PC-3 (cell line): Measurements from ENCODE around the gene DCTN5. TPM values are rescaled to one million over a fixed set of nuclear protein-coding genes. Genes with fewer than 3 reads are reported as not detected.

Source experiments
- ATAC-seq: fragments of 200-7000 bp; cut with Tn5 transposase; 2 replicates; pipeline ENCODE4 v1.9.1; 2020; ENCODE audit warnings: mild to moderate bottlenecking, moderate library complexity
- BruUV-seq: library from RNA; stranded (reverse); fragments of 400-500 nt; replicated peaks from 2 replicates; lab custom pipeline; 2021; lab: Mats Ljungman, UMichigan
- CTCF ChIA-PET: fragments of 300-600 bp; sonication (Branson Sonifier 250); formaldehyde crosslinking; loops from one replicate; lab custom pipeline; 2022; ENCODE audit warnings: antibody characterized with exemption; lab: Charles Lee
- POLR2A ChIA-PET: fragments of 300-600 bp; sonication (Branson Sonifier 250); formaldehyde crosslinking; loops from one replicate; lab custom pipeline; 2022; ENCODE audit warnings: antibody characterized with exemption; ENCODE audit not compliant: unreplicated experiment; lab: Charles Lee
- DNase-seq: peaks from one replicate; pipeline ENCODE4 v3.0.0-alpha.2; 2015
- H2AFZ ChIP-seq: fragments of 300-600 bp; sonication (generic); 2 replicates; pipeline ENCODE4 v1.6.0; 2016; ENCODE audit warnings: antibody characterized with exemption, low read length
- H3F3A ChIP-seq: fragments of 300-600 bp; sonication (generic); one replicate; pipeline ENCODE4 v1.6.0; 2017; ENCODE audit warnings: antibody characterized with exemption, low read length, control low read depth, mild to moderate bottlenecking; ENCODE audit not compliant: unreplicated experiment
- H3K27ac ChIP-seq: fragments of 300-600 bp; sonication (generic); 2 replicates; pipeline ENCODE4 v1.5.1; 2016; ENCODE audit warnings: mild to moderate bottlenecking, low read length
- H3K27me3 ChIP-seq: fragments of 300-600 bp; sonication (generic); 2 replicates; pipeline ENCODE4 v1.6.1; 2016; ENCODE audit warnings: low read length, mixed read lengths
- H3K36me3 ChIP-seq: fragments of 300-600 bp; sonication (generic); 2 replicates; pipeline ENCODE4 v1.6.1; 2016; ENCODE audit warnings: low read depth, mixed run types, low read length, mixed read lengths
- H3K4me1 ChIP-seq: fragments of 300-600 bp; sonication (generic); 2 replicates; pipeline ENCODE4 v1.5.1; 2016; ENCODE audit warnings: low read length; ENCODE audit not compliant: insufficient read depth
- H3K4me2 ChIP-seq: fragments of 300-600 bp; sonication (generic); 2 replicates; pipeline ENCODE4 v1.6.0; 2016; ENCODE audit warnings: low read length
- H3K4me3 ChIP-seq: fragments of 300-600 bp; sonication (generic); 2 replicates; pipeline ENCODE4 v1.5.1; 2016; ENCODE audit warnings: mild to moderate bottlenecking, low read length, mixed read lengths
- H3K79me2 ChIP-seq: fragments of 300-600 bp; sonication (generic); 2 replicates; pipeline ENCODE4 v1.6.1; 2017; ENCODE audit warnings: low read length, mixed read lengths
- H3K9ac ChIP-seq: fragments of 300-600 bp; sonication (generic); 2 replicates; pipeline ENCODE4 v1.6.0; 2016; ENCODE audit warnings: mild to moderate bottlenecking, low read length
- H3K9me2 ChIP-seq: fragments of 300-600 bp; sonication (generic); replicated peaks from 2 replicates; pipeline ENCODE4 v1.6.1; 2016; ENCODE audit warnings: mixed run types, low read length, mixed read lengths
- H3K9me3 ChIP-seq: fragments of 300-600 bp; sonication (generic); 2 replicates; pipeline ENCODE4 v1.6.1; 2016; ENCODE audit warnings: low read length, mixed read lengths
- H4K20me1 ChIP-seq: fragments of 300-600 bp; sonication (generic); 2 replicates; pipeline ENCODE4 v1.6.1; 2016; ENCODE audit warnings: low read length, mixed read lengths
- CTCF ChIP-seq: fragments of 300-600 bp; sonication (generic); conservative IDR thresholded peaks from 2 replicates; pipeline ENCODE4 v1.5.1; 2017; ENCODE audit warnings: antibody characterized with exemption, low read depth, mild to moderate bottlenecking, low read length
- EZH2 ChIP-seq: fragments of 300-600 bp; sonication (generic); IDR thresholded peaks from one replicate; pipeline ENCODE4 v1.6.1; 2017; ENCODE audit warnings: antibody characterized with exemption, mild to moderate bottlenecking, low read length; ENCODE audit not compliant: unreplicated experiment
- EZH2phosphoT487 ChIP-seq: fragments of 300-600 bp; sonication (generic); IDR thresholded peaks from 2 replicates; pipeline ENCODE4 v1.6.1; 2018; ENCODE audit warnings: mild to moderate bottlenecking, antibody characterized with exemption, low read length, borderline replicate concordance
- intact Hi-C: fragments of 100-400 bp; cut with micrococcal nuclease; formaldehyde crosslinking; loops from 2 replicates; pipeline ENCODE4 v1.9.0; 2023
- total RNA-seq: library from RNA; depleted of rRNA; stranded (reverse); fragments of >200 nt; gene quantifications from 2 replicates; pipeline ENCODE4 v1.2.3, GENCODE V29; 2014

DCTN5 gene
- total RNA-seq, 1 experiment from 2014 or later = 29.1 TPM

- Histone ChIP-seq H3K79me2 (no peaks in the 10 kb centered on the region), H3K4me1 (no peaks in the 10 kb centered on the region), H3F3A (no peaks in the 10 kb centered on the region), H3K36me3 (no peaks in the 10 kb centered on the region), H3K9ac (no peak overlapping the region), H3K4me2 (no peak overlapping the region), H3K27me3 (no peaks in the 10 kb centered on the region), H3K9me3 (no peaks in the 10 kb centered on the region), H4K20me1 (no peaks in the 10 kb centered on the region), H2AFZ (no peak overlapping the region), H3K27ac (no peak overlapping the region), H3K4me3 (no peak overlapping the region), H3K9me2 (no peaks in the 10 kb centered on the region)
- DNase-seq (no peak), ATAC-seq (no peak)
- BruUV-seq = no TSS peak
- intact Hi-C loops = no loop called here
- no peak for TF ChIP-seq EZH2phosphoT487
- TF ChIP-seq EZH2 = no peak
- TF ChIP-seq CTCF = no peak
- CTCF ChIA-PET = no interaction called here
- POLR2A ChIA-PET = no interaction called here
Measured at GRCh38 chr16:23700093-23700492, 58.8 kb downstream of the DCTN5 start.

- no TSS peak for BruUV-seq
- CTCF ChIA-PET = no interaction called here
Measured at GRCh38 chr16:23700509-23700908, 59.2 kb downstream of the DCTN5 start.

DNA sequence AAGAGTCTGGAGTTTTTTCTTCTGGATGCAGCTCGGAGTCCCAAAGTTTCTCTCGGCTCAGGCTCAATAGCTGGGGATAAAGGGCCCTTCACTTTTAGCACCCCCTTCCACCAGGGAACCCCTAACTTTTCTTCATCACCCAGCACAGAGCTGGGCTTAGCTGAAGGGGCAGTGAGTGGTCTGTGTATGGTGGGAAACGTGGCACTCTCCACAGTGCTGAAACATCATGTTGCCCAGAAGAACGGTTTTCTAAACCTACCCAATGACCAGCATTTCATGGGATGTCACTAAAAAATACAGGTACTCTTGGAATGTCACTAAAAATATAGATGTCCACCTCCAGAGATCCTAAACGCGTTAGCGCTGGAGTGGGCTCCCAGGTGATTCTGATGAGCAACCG is 59.8 kb downstream of the DCTN5 start:
- Histone ChIP-seq H3F3A (no peaks in the 10 kb centered on the region), H3K36me3 (no peaks in the 10 kb centered on the region), H3K9me2 (no peaks in the 10 kb centered on the region), H3K27ac (no peak overlapping the region), H3K9ac (no peak overlapping the region), H4K20me1 (no peaks in the 10 kb centered on the region), H3K4me3 (no peak overlapping the region), H3K79me2 (no peaks in the 10 kb centered on the region), H3K4me2 (no peak overlapping the region), H3K4me1 (no peaks in the 10 kb centered on the region), H3K27me3 (no peaks in the 10 kb centered on the region), H3K9me3 (no peaks in the 10 kb centered on the region), H2AFZ (no peak overlapping the region)
- POLR2A ChIA-PET = no interaction called here
- ATAC-seq (no peak), DNase-seq (no peak)
- CTCF ChIA-PET = no interaction called here
- BruUV-seq = no TSS peak
- TF ChIP-seq EZH2phosphoT487 (no peak), EZH2 (no peak), CTCF (no peak)
- intact Hi-C loops = no loop called here

More at GRCh38 chr16:23700509-23700908, 59.2 kb downstream of the DCTN5 start:
- H4K20me1 ChIP-seq = no peaks in the 10 kb centered on the region
- no peak overlapping the region for H3K27ac ChIP-seq
- TF ChIP-seq EZH2phosphoT487 (no peak), EZH2 (no peak), CTCF (no peak)
- ATAC-seq (no peak), DNase-seq (no peak)
- no peak overlapping the region for H3K4me3 ChIP-seq
- POLR2A ChIA-PET = no interaction called here
- no peak overlapping the region for H3K9ac ChIP-seq
- intact Hi-C loops = no loop called here
- no peaks in the 10 kb centered on the region for H3K36me3 ChIP-seq
- H3F3A ChIP-seq = no peaks in the 10 kb centered on the region
- no peak overlapping the region for H2AFZ ChIP-seq
- no peaks in the 10 kb centered on the region for H3K9me3 ChIP-seq
- H3K4me1 ChIP-seq = no peaks in the 10 kb centered on the region
- H3K27me3 ChIP-seq = no peaks in the 10 kb centered on the region
- no peaks in the 10 kb centered on the region for H3K79me2 ChIP-seq
- no peak overlapping the region for H3K4me2 ChIP-seq
- no peaks in the 10 kb centered on the region for H3K9me2 ChIP-seq
